TTC549 (cell line): Measurements from ENCODE around the gene RORB.

Experiments
- FAIRE-seq: peaks from 2 replicates; lab custom pipeline; 2012; peaks lifted over from hg19 to GRCh38; lab: Jason Lieb, UNC

The RORB gene

GRCh38 chr9:74719306-74719705, 222.2 kb downstream of the RORB start:
- FAIRE-seq, result no peak

- FAIRE-seq, result no peak
Measured at GRCh38 chr9:74721696-74722660, 224.8 kb downstream of the RORB start.

GRCh38 chr9:74724317-74724716, 227.2 kb downstream of the RORB start:
- FAIRE-seq, result no peak

- no peak for FAIRE-seq
Measured at GRCh38 chr9:74726581-74726980, 229.4 kb downstream of the RORB start.

- FAIRE-seq, result no peak
Measured at GRCh38 chr9:74728176-74728575, 231.0 kb downstream of the RORB start.

- FAIRE-seq, result no peak
Measured at GRCh38 chr9:74729136-74729695, 232.1 kb downstream of the RORB start.

GRCh38 chr9:74735761-74736160, 238.6 kb downstream of the RORB start:
- no peak for FAIRE-seq

- FAIRE-seq, result no peak
Measured at GRCh38 chr9:74736646-74737045, 239.5 kb downstream of the RORB start.

- no peak for FAIRE-seq
Measured at GRCh38 chr9:74742191-74742790, 245.2 kb downstream of the RORB start.
